Stomach (tissue), 4 donors: Measurements from ENCODE around the gene VAV2.

Experiments
- EP300 ChIP-seq: sonication (generic); formaldehyde crosslinking; IDR thresholded peaks from one replicate; pipeline ENCODE4 v1.6.1; 2017; ENCODE audit warnings: antibody characterized with exemption
- POLR2AphosphoS5 ChIP-seq, 3 donors: sonication (generic); formaldehyde crosslinking; IDR thresholded peaks; one replicate each; pipeline ENCODE4 v1.6.1; 2016; ENCODE audit warnings: antibody characterized with exemption in 3 of 3
- TF ChIP-seq, protein P1 (sequence below), 7 experiments: fragments of 450-650 bp in 4 of 7; fragments of 200-600 bp in 3 of 7; sonication (generic) in 3 of 7; IDR thresholded peaks; one replicate each; pipeline ENCODE4 v1.5.1; 2016 to 2019; ENCODE audit warnings: antibody characterized with exemption in 7 of 7, control low read depth in 2 of 7, mild to moderate bottlenecking in 1 of 7

DNA sequence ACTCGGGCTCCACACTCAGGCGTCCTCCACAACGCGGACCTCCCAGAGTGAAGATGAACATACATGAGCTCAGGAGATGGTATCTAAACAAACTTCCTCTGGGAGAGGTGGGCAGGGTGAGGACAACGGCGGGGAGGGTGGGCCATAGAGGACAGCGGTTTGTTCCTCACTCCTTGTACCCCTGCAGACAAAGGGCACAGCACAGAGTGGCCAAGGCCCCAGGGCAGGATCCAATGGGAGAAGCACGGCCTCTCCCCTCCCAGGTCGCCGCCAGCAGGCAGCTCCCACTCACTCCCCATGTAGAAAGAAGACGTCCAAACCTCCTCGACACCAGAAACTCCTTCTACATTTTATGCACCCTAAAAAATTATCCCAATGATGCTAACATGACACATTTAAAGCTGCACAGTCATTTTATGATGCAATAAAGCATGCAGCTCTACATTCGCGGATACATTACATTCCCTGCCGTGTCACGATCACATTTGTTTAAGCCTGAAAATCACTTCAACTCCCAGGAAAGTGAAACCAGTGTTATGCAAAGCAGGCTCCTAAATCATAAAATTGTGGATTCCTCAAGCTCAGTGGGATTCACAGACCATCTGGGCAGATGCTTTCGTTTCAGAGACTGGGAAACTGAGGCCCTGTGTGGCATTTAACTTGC is 166.4 kb downstream of the VAV2 start:
- TF ChIP-seq POLR2AphosphoS5 (IDR thresholded peaks at IDR 0.05): no peak
- TF ChIP-seq, protein P1, sequence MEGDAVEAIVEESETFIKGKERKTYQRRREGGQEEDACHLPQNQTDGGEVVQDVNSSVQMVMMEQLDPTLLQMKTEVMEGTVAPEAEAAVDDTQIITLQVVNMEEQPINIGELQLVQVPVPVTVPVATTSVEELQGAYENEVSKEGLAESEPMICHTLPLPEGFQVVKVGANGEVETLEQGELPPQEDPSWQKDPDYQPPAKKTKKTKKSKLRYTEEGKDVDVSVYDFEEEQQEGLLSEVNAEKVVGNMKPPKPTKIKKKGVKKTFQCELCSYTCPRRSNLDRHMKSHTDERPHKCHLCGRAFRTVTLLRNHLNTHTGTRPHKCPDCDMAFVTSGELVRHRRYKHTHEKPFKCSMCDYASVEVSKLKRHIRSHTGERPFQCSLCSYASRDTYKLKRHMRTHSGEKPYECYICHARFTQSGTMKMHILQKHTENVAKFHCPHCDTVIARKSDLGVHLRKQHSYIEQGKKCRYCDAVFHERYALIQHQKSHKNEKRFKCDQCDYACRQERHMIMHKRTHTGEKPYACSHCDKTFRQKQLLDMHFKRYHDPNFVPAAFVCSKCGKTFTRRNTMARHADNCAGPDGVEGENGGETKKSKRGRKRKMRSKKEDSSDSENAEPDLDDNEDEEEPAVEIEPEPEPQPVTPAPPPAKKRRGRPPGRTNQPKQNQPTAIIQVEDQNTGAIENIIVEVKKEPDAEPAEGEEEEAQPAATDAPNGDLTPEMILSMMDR (IDR thresholded peaks at IDR 0.05): no peak
- no peak for TF ChIP-seq EP300
